B cell (primary cell): Measurements from ENCODE around the gene MAVS. TPM values are rescaled to one million over a fixed set of nuclear protein-coding genes. Genes with fewer than 3 reads are reported as not detected.
A peak's percentile ranks its signal among the peaks of the same experiment; 100 is the strongest.

Experiments
- ATAC-seq: fragments of 200-7000 bp; cut with Tn5 transposase; one replicate; pipeline ENCODE4 v1.10.0; 2021; ENCODE audit warnings: low read depth, mild to moderate bottlenecking, moderate number of reproducible peaks, moderate library complexity
- CTCF ChIA-PET: fragments of 350-600 bp; sonication (Branson Sonifier 250); formaldehyde crosslinking; loops from one replicate; lab custom pipeline; 2021; ENCODE audit warnings: antibody characterized with exemption, inconsistent platforms; lab: Charles Lee
- POLR2A ChIA-PET: fragments of 350-600 bp; sonication (Branson Sonifier 250); formaldehyde crosslinking; loops from one replicate; lab custom pipeline; 2021; ENCODE audit warnings: antibody characterized with exemption; lab: Charles Lee
- DNase-seq: peaks from one replicate; pipeline ENCODE4 v3.0.0; 2013
- H2AFZ ChIP-seq: 2 replicates; pipeline ENCODE4 v1.6.1; 2012; ENCODE audit warnings: mild to moderate bottlenecking, low read depth, low read length; ENCODE audit not compliant: insufficient read depth, poor library complexity, severe bottlenecking
- H3K27ac ChIP-seq, 2 donors: 1 replicate in 1 of 2; 2 replicates in 1 of 2; pipeline ENCODE4 v1.5.1; 2012 to 2013; ENCODE audit warnings: low read length in 2 of 2, mild to moderate bottlenecking in 2 of 2, moderate library complexity in 1 of 2
- H3K27me3 ChIP-seq, 4 experiments: fragments of 200-600 bp in 1 of 4; sonication (generic) in 1 of 4; replicated peaks in 1 of 4; 1 replicate in 2 of 4; 2 replicates in 2 of 4; pipeline versions ENCODE4 v1.6.1 to v1.7.0; 2013 to 2016; ENCODE audit warnings: low read length in 3 of 4, mild to moderate bottlenecking in 2 of 4, mixed read lengths in 1 of 4, moderate library complexity in 1 of 4; ENCODE audit not compliant: insufficient read depth in 4 of 4, control insufficient read depth in 3 of 4; ENCODE audit errors: control extremely low read depth in 1 of 4
- H3K36me3 ChIP-seq, 2 experiments: replicated peaks in 1 of 2; 1 replicate in 1 of 2; 2 replicates in 1 of 2; pipeline versions ENCODE4 v1.6.1 to v1.7.1; 2013; ENCODE audit warnings: low read length in 1 of 2; ENCODE audit not compliant: insufficient read depth in 2 of 2, control insufficient read depth in 1 of 2; ENCODE audit errors: control extremely low read depth in 1 of 2, extremely low read depth in 1 of 2
- H3K4me1 ChIP-seq, 2 donors: fragments of 200-600 bp in 1 of 2; sonication (generic) in 1 of 2; 1 replicate in 1 of 2; 2 replicates in 1 of 2; pipeline versions ENCODE4 v1.5.1 to v1.6.1; 2013 to 2017; ENCODE audit warnings: low read length in 2 of 2; ENCODE audit not compliant: control insufficient read depth in 2 of 2, insufficient read depth in 2 of 2
- H3K4me2 ChIP-seq: replicated peaks from 2 replicates; pipeline ENCODE3; 2012; ENCODE audit warnings: mild to moderate bottlenecking, low read depth, low read length; ENCODE audit not compliant: poor library complexity, severe bottlenecking
- H3K4me3 ChIP-seq, 5 experiments: fragments of 200-600 bp in 1 of 5; sonication (generic) in 1 of 5; 1 replicate in 3 of 5; 2 replicates in 2 of 5; pipeline versions ENCODE4 v1.5.1 to v1.7.0; 2011 to 2016; ENCODE audit warnings: low read length in 4 of 5, mild to moderate bottlenecking in 4 of 5, low read depth in 2 of 5, control low read depth in 1 of 5, moderate library complexity in 1 of 5; ENCODE audit not compliant: insufficient read depth in 1 of 5; ENCODE audit errors: control extremely low read depth in 1 of 5, extremely low read depth in 1 of 5
- H3K79me2 ChIP-seq: fragments of 200-600 bp; sonication (generic); one replicate; pipeline ENCODE4 v1.6.0; 2016; ENCODE audit warnings: low read length; ENCODE audit not compliant: control insufficient read depth, insufficient read depth
- H3K9ac ChIP-seq: fragments of 200-600 bp; sonication (generic); 2 replicates; pipeline ENCODE4 v1.6.1; 2017; ENCODE audit warnings: mild to moderate bottlenecking, low read length, moderate library complexity
- H3K9me3 ChIP-seq, 3 donors: one replicate each; pipeline versions ENCODE4 v1.6.1 to v1.7.1; 2013; ENCODE audit warnings: low read length in 2 of 3; ENCODE audit not compliant: control insufficient read depth in 2 of 3, insufficient read depth in 1 of 3; ENCODE audit errors: control extremely low read depth in 1 of 3
- H4K20me1 ChIP-seq: 2 replicates; pipeline ENCODE4 v1.6.0; 2012; ENCODE audit warnings: mild to moderate bottlenecking, low read length; ENCODE audit not compliant: insufficient read depth, control insufficient read depth, poor library complexity, severe bottlenecking
- H3K27ac Mint-ChIP-seq: one replicate; pipeline ENCODE4 v1.8.0; 2021; ENCODE audit warnings: mixed read lengths
- H3K27me3 Mint-ChIP-seq: one replicate; pipeline ENCODE4 v1.8.0; 2021; ENCODE audit warnings: mixed read lengths
- H3K4me1 Mint-ChIP-seq: one replicate; pipeline ENCODE4 v1.8.0; 2021; ENCODE audit warnings: mixed read lengths
- H3K4me3 Mint-ChIP-seq: one replicate; pipeline ENCODE4 v1.8.0; 2021; ENCODE audit warnings: mixed read lengths
- H3K9me3 Mint-ChIP-seq: one replicate; pipeline ENCODE4 v1.8.0; 2022; ENCODE audit warnings: mixed read lengths; ENCODE audit not compliant: insufficient read depth
- EZH2 ChIP-seq: IDR thresholded peaks from 2 replicates; pipeline ENCODE4 v1.6.1; 2012; ENCODE audit warnings: borderline replicate concordance, low read depth, mild to moderate bottlenecking, moderate library complexity, low read length; ENCODE audit not compliant: insufficient read depth, poor library complexity, severe bottlenecking
- WGBS: methylation state at CpG from one replicate; pipeline ENCODE4 v1.1.5; 2013; ENCODE audit warnings: missing lambda C conversion rate; ENCODE audit not compliant: insufficient coverage; 5-methylcytosine and 5-hydroxymethylcytosine counted together
- intact Hi-C: fragments of 100-400 bp; cut with micrococcal nuclease; formaldehyde crosslinking; loops from one replicate; pipeline ENCODE4 v1.10.0; 2022
- polyA plus RNA-seq: library from polyadenylated mRNA; depleted of rRNA; stranded (reverse); fragments of >200 nt; gene quantifications from 2 replicates; pipeline ENCODE4 v1.2.3, GENCODE V29; 2012
- total RNA-seq, 2 donors: library from RNA; stranded (reverse); fragments of 120-200 nt in 1 of 2; gene quantifications; 1 replicate in 1 of 2; 2 replicates in 1 of 2; pipeline versions ENCODE4 v1.2.3 to v1.2.4, GENCODE V29; 2013 to 2022
- TF ChIP-seq, protein P1 (sequence below): fragments of 200-600 bp; IDR thresholded peaks from one replicate; pipeline ENCODE4 v1.8.0; 2022; ENCODE audit warnings: antibody characterized with exemption, mild to moderate bottlenecking

The MAVS gene
- total and polyA plus RNA-seq, 2 donors (not counting 1 experiment from before 2014, with no cell fraction given) = 17.2 to 52.2 TPM

DNA sequence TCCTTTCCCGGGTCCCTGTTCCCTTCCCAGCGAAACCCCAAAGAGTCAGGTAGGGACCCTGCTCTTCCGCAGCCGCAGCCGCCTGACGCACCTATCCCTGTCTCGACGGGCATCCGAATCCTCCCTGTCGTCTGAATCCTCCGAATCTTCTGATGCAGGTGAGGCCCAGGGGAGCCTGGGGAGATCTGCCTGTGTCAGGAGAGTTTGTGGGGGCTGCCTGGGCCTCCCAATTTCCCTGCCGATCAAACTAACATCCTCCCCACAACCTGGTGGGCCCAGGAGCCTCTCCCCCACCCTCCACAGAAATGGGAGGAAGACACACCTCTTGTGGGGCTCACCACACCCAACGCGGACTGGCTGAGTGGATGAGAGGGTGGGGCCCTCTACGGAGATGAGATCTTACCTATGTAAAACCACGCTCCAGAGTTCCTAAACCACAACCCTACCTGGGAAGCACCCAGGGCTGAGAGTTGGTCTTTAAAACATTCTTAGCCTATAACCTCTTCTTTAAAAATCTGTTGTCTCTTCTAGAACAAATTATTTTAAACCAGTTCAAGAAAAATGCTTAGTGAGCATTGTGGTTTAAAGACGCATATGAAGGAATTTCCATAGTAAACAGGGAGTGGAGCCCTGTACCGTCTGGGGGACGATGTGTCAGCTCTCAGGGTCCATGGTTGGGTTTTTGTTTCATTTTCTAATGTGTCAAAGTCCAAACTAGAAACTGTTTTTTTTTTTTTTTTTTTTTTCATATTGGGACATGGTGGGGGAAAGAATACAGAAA, 48.9 kb upstream of the MAVS start:
- H3K27ac ChIP-seq = peak overlapping the region; percentile 79 to 85
- 63% methylated on average over 10 of the region's 19 CpGs for WGBS
- no peaks in the 10 kb centered on the region for H3K27me3 ChIP-seq
- Mint-ChIP-seq H3K27me3 (no peaks in the 10 kb centered on the region), H3K9me3 (no peaks in the 10 kb centered on the region), H3K4me1 (peaks cover 62% of the 10 kb centered on the region), H3K27ac (peak overlapping the region; percentile 94), H3K4me3 (peak overlapping the region; percentile 84)
- DNase-seq (peak; percentile 41), ATAC-seq (no peak)
- intact Hi-C loops = loop anchor here (2.0 kb wide), 1 partner anchor 49 kb away; the partner anchor contains the start of gene MAVS
- H3K9me3 ChIP-seq = no peaks in the 10 kb centered on the region
- peak overlapping the region; percentile 99 for H3K4me2 ChIP-seq
- CTCF ChIA-PET = interaction anchor here (2.4 kb wide), 1 partner anchor 22 kb away, joined by 15 read pairs; the partner anchor contains the start of gene AP5S1
- H3K9ac ChIP-seq = peak overlapping the region; percentile 63
- peak overlapping the region in 3 of 5 experiments; percentile 61 to 90 (median 81) for H3K4me3 ChIP-seq
- peaks cover 0 to 27% of the 10 kb centered on the region in 2 experiments for H3K36me3 ChIP-seq
- TF ChIP-seq, protein P1, sequence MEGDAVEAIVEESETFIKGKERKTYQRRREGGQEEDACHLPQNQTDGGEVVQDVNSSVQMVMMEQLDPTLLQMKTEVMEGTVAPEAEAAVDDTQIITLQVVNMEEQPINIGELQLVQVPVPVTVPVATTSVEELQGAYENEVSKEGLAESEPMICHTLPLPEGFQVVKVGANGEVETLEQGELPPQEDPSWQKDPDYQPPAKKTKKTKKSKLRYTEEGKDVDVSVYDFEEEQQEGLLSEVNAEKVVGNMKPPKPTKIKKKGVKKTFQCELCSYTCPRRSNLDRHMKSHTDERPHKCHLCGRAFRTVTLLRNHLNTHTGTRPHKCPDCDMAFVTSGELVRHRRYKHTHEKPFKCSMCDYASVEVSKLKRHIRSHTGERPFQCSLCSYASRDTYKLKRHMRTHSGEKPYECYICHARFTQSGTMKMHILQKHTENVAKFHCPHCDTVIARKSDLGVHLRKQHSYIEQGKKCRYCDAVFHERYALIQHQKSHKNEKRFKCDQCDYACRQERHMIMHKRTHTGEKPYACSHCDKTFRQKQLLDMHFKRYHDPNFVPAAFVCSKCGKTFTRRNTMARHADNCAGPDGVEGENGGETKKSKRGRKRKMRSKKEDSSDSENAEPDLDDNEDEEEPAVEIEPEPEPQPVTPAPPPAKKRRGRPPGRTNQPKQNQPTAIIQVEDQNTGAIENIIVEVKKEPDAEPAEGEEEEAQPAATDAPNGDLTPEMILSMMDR = no peak
- no peak for TF ChIP-seq EZH2
- peaks cover 4% of the 10 kb centered on the region for H4K20me1 ChIP-seq
- peak overlapping the region; percentile 49 for H2AFZ ChIP-seq
- POLR2A ChIA-PET = interaction anchor here (0.7 kb wide), 2 partner anchors 11 to 63 kb away, joined by 3 to 5 read pairs; partner anchors contain the start of gene CENPB
- H3K79me2 ChIP-seq = peaks cover 27% of the 10 kb centered on the region
- peaks cover 51 to 71% of the 10 kb centered on the region in 2 donors for H3K4me1 ChIP-seq
